Liver (tissue), 3 donors: ENCODE measurements around the gene MRPS35.

ENCODE experiments used
- ATF3 ChIP-seq: IDR thresholded peaks from 2 replicates; pipeline ENCODE4 v1.6.1; 2016; ENCODE audit warnings: antibody characterized with exemption
- CTCF ChIP-seq: fragments of 150-350 bp; IDR thresholded peaks from 2 replicates; pipeline ENCODE4 v1.5.1; 2017; ENCODE audit warnings: improper control_type of control experiment, low read depth, low read length; ENCODE audit not compliant: missing input control
- EGR1 ChIP-seq, 2 donors: IDR thresholded peaks; 2 replicates each; pipeline ENCODE4 v1.6.1; 2016 to 2018; ENCODE audit warnings: antibody characterized with exemption in 2 of 2, low read depth in 2 of 2
- GABPA ChIP-seq, 2 donors: IDR thresholded peaks in 1 of 2; conservative IDR thresholded peaks in 1 of 2; 2 replicates each; pipeline ENCODE4 v1.6.1; 2016; ENCODE audit warnings: antibody characterized with exemption in 2 of 2, mild to moderate bottlenecking in 1 of 2, moderate library complexity in 1 of 2
- JUND ChIP-seq, 2 donors: IDR thresholded peaks; 2 replicates each; pipeline ENCODE4 v1.6.1; 2016; ENCODE audit warnings: antibody characterized with exemption in 2 of 2
- MAX ChIP-seq: IDR thresholded peaks from 2 replicates; pipeline ENCODE4 v1.6.1; 2016; ENCODE audit warnings: antibody characterized with exemption
- NR2F2 ChIP-seq: IDR thresholded peaks from 2 replicates; pipeline ENCODE4 v1.6.1; 2016; ENCODE audit warnings: antibody characterized with exemption
- RAD21 ChIP-seq, 2 donors: IDR thresholded peaks; 2 replicates each; pipeline ENCODE4 v1.6.1; 2016; ENCODE audit warnings: antibody characterized with exemption in 2 of 2, mild to moderate bottlenecking in 2 of 2
- REST ChIP-seq: IDR thresholded peaks from 2 replicates; pipeline ENCODE4 v1.6.1; 2016; ENCODE audit warnings: antibody characterized with exemption, mild to moderate bottlenecking
- RXRA ChIP-seq, 2 donors: IDR thresholded peaks; 2 replicates each; pipeline ENCODE4 v1.6.1; 2017 to 2018; ENCODE audit warnings: antibody characterized with exemption in 2 of 2, mild to moderate bottlenecking in 1 of 2
- SP1 ChIP-seq: IDR thresholded peaks from 2 replicates; pipeline ENCODE4 v1.6.1; 2018; ENCODE audit warnings: antibody characterized with exemption, mild to moderate bottlenecking
- TAF1 ChIP-seq: conservative IDR thresholded peaks from 2 replicates; pipeline ENCODE4 v1.6.1; 2016; ENCODE audit warnings: antibody characterized with exemption, mild to moderate bottlenecking
- YY1 ChIP-seq: IDR thresholded peaks from 2 replicates; pipeline ENCODE4 v1.6.1; 2016; ENCODE audit warnings: antibody characterized with exemption, mild to moderate bottlenecking
- donor health status: healthy.
- donor health status: healthy.

GRCh38 chr12:27674989-27675388 is 35.6 kb upstream of the MRPS35 start:
- no peak for TF ChIP-seq CTCF
- TF ChIP-seq SP1 = no peak
- no peak for TF ChIP-seq TAF1
- TF ChIP-seq MAX = no peak
- TF ChIP-seq GABPA (IDR thresholded peaks at IDR 0.05 in 1 of 2, conservative IDR thresholded peaks at IDR 0.05 in 1 of 2) = no peak
- TF ChIP-seq JUND (IDR thresholded peaks at IDR 0.05) = no peak
- no peak for TF ChIP-seq YY1
- no peak for TF ChIP-seq REST
- no peak for TF ChIP-seq RXRA (IDR thresholded peaks at IDR 0.05)
- TF ChIP-seq RAD21 (IDR thresholded peaks at IDR 0.05) = no peak
- TF ChIP-seq EGR1 (IDR thresholded peaks at IDR 0.05; ENCODE audit: low read depth in 2 of 2) = no peak
- no peak for TF ChIP-seq NR2F2
- TF ChIP-seq ATF3 = no peak
